ENCODE results near the gene ARVCF. TPM values are rescaled to one million over a fixed set of nuclear protein-coding genes. Genes with fewer than 3 reads are reported as not detected.

Gene ARVCF
- total RNA-seq, 1 donor from 2014 or later = 101 TPM

DNA sequence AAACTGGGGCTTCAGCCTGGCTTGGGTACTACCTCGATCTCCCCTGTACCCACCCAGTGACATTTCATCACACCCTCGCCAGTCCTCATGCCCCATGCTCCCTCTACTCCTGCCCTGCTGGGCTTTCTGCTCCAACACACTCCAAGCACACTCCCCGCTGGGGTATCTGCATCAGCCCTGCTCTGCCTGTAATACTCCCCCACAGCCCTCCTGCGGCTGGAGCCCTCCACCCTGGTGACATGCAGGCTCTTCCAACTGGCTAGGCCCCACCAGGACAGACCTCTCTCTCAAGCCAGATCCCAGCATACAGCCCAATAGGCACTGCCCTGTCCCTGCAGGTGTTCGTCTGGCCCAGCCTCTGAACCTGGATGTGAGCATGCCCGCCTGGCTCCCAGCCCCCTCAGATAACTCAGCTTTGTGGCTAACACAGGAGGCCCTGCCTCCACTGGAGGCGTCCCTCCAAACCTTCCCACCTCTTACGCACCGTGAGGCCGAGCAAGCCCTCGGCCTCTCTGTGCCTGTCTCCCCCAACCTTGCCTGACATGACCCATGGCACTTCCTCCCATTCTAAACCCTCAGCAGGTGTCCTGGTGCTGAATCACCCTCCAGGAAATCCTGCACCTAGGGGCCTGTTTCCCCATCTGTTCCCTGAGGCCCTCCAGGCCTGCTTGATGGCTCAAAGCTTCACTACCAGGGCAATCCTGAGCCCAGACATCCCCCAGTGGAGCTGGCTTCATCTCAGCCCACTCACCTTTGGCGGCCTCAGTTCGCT, 41.5 kb downstream of the ARVCF start:
- Mint-ChIP-seq H3K4me1 (ENCODE audit: low read depth) (peaks cover 3% of the 10 kb centered on the region), H3K4me3 (ENCODE audit: low read depth) (no peak overlapping the region), H3K36me3 (ENCODE audit: insufficient read depth) (peaks cover 17% of the 10 kb centered on the region), H3K9me3 (ENCODE audit: low read depth) (no peaks in the 10 kb centered on the region), H3K27me3 (no peaks in the 10 kb centered on the region), H3K27ac (peak overlapping the region; percentile 69)
- no peak for DNase-seq (ENCODE audit: low spot score, unreplicated experiment)
- TF ChIP-seq CTCF (IDR thresholded peaks at IDR 0.05; ENCODE audit: unreplicated experiment) = no peak

DNA sequence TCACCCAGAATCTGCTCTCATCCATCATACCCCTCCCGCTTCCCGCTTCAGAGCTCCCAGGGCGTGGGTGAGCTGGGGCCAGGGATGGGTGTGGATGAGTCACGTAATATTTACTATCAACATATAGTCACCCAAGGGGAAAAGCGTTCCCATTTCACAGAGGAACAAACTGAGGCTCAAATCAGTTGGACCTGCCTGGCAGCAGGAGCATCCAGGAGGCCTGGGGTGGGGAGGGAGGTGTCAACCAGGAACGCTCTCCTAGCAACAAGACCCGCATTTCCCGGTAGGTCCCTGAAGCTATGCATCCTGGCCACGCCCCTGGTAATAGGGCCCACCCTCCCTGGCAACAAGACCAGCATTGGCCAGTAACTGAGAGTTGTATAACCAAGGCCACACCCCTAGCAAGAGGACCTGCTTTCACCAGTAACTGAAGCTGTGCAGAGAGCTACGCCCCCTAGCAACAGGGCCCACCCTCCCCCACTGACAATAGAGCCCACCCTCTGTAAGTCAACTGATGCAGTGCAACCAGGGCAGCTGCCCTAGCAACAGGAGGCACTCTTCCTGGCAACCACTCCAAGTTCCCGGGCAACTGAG, 42.3 kb downstream of the ARVCF start:
- Mint-ChIP-seq H3K4me1 (ENCODE audit: low read depth) (peaks cover 3% of the 10 kb centered on the region), H3K36me3 (ENCODE audit: insufficient read depth) (peaks cover 17% of the 10 kb centered on the region), H3K27me3 (no peaks in the 10 kb centered on the region), H3K27ac (no peak overlapping the region), H3K9me3 (ENCODE audit: low read depth) (no peaks in the 10 kb centered on the region), H3K4me3 (ENCODE audit: low read depth) (no peak overlapping the region)
- TF ChIP-seq CTCF (IDR thresholded peaks at IDR 0.05; ENCODE audit: unreplicated experiment) = no peak
- peak; percentile 35 for DNase-seq (ENCODE audit: low spot score, unreplicated experiment)

DNA sequence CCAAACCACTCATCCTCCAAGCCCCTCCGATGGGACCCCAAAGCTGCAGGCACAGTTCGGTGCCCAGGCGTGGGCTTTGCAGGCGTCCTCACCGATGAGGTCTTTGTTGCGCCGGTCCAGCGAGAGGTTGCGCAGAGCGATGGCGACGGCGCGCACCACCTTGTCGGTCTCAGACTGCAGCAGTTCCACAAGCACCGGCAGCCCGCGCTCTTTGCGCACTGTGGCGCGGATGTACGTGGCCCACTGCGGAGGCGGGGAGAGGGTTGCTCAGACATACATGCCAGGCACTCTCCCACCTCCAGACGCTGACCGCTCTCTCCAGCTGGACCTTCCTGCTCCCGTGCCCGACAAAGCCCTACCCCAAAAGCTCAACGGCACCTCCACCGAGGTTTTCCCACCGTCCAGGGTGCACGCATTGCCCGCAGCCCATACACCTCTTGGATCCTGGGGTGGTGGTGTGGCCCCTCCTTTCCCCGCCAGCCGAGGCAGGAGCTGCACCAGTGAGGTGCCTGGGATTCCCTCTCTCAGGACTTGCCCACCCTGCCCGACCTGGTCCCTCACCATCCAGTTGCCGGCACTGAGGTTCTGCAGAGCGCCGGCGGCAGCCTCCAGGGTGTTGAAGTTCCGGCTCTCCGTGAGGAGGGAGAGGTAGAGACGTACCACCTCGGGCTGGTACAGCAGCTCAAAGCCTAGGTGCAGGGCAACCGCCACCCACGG, 42.9 kb downstream of the ARVCF start:
- H3K4me1 Mint-ChIP-seq (ENCODE audit: low read depth) = peaks cover 3% of the 10 kb centered on the region
- H3K27ac Mint-ChIP-seq = no peak overlapping the region
- no peak for TF ChIP-seq CTCF (IDR thresholded peaks at IDR 0.05; ENCODE audit: unreplicated experiment)
- no peak overlapping the region for H3K4me3 Mint-ChIP-seq (ENCODE audit: low read depth)
- DNase-seq (ENCODE audit: low spot score, unreplicated experiment) = no peak
- H3K27me3 Mint-ChIP-seq = no peaks in the 10 kb centered on the region
- no peaks in the 10 kb centered on the region for H3K9me3 Mint-ChIP-seq (ENCODE audit: low read depth)
- H3K36me3 Mint-ChIP-seq (ENCODE audit: insufficient read depth) = peaks cover 14% of the 10 kb centered on the region

- H3K9me3 Mint-ChIP-seq (ENCODE audit: low read depth) = no peaks in the 10 kb centered on the region
- no peak overlapping the region for H3K4me3 Mint-ChIP-seq (ENCODE audit: low read depth)
- no peak overlapping the region for H3K27ac Mint-ChIP-seq
- no peak for DNase-seq (ENCODE audit: low spot score, unreplicated experiment)
- TF ChIP-seq CTCF (IDR thresholded peaks at IDR 0.05; ENCODE audit: unreplicated experiment) = no peak
- H3K36me3 Mint-ChIP-seq (ENCODE audit: insufficient read depth) = peaks cover 14% of the 10 kb centered on the region
- H3K4me1 Mint-ChIP-seq (ENCODE audit: low read depth) = peaks cover 3% of the 10 kb centered on the region
- H3K27me3 Mint-ChIP-seq = no peaks in the 10 kb centered on the region
Observed at GRCh38 chr22:19972652-19973550, 43.7 kb downstream of the ARVCF start.
